Peyer's patch (tissue), 4 donors: ENCODE results near the gene HFE.
"Not testable (repeated sequence)": the region's sequence is repeated elsewhere in the genome, so short reads cannot be mapped to it uniquely, and the experiment has no call there.

Experiments used
- CTCF ChIP-seq, 6 experiments: fragments of 450-650 bp in 4 of 6; fragments of 200-600 bp in 2 of 6; sonication (generic) in 1 of 6; IDR thresholded peaks; one replicate each; pipeline ENCODE4 v1.5.1; 2017 to 2019; ENCODE audit warnings: antibody characterized with exemption in 6 of 6, mild to moderate bottlenecking in 3 of 6, moderate library complexity in 1 of 6
- POLR2A ChIP-seq, 2 donors: fragments of 450-650 bp; IDR thresholded peaks; one replicate each; pipeline ENCODE4 v1.5.1; 2017; ENCODE audit warnings: antibody characterized with exemption in 2 of 2, mild to moderate bottlenecking in 2 of 2, moderate library complexity in 2 of 2

GRCh38 chr6:26078066-26078465 is 9.2 kb upstream of the HFE start:
- not testable (repeated sequence) for TF ChIP-seq CTCF, POLR2A (IDR thresholded peaks at IDR 0.05)
